Mesothelial cell of epicardium (in vitro differentiated cells): ENCODE data around the gene SIK3. TPM values are rescaled to one million over a fixed set of nuclear protein-coding genes. Genes with fewer than 3 reads are reported as not detected.

Source experiments
- DNase-seq, 2 experiments: peaks; one replicate each; pipeline ENCODE4 v3.0.0; 2021; ENCODE audit warnings: low spot score in 2 of 2; ENCODE audit not compliant: unreplicated experiment in 2 of 2
- H3K27ac Mint-ChIP-seq: 2 replicates; pipeline ENCODE4 v1.8.0; 2021; ENCODE audit warnings: mixed read lengths
- H3K27me3 Mint-ChIP-seq: 2 replicates; pipeline ENCODE4 v1.8.0; 2021; ENCODE audit warnings: low read depth, mixed read lengths
- H3K36me3 Mint-ChIP-seq: 2 replicates; pipeline ENCODE4 v1.8.0; 2021; ENCODE audit warnings: mixed read lengths
- H3K4me1 Mint-ChIP-seq: 2 replicates; pipeline ENCODE4 v1.8.0; 2021; ENCODE audit warnings: mixed read lengths
- H3K4me3 Mint-ChIP-seq: 2 replicates; pipeline ENCODE4 v1.8.0; 2021; ENCODE audit warnings: mild to moderate bottlenecking, moderate library complexity, mixed read lengths
- H3K9me3 Mint-ChIP-seq: 2 replicates; pipeline ENCODE4 v1.8.0; 2021; ENCODE audit warnings: mixed read lengths
- CTCF ChIP-seq: fragments of 200-600 bp; sonication (generic); IDR thresholded peaks from one replicate; pipeline ENCODE4 v1.5.0; 2021; ENCODE audit warnings: antibody characterized with exemption; ENCODE audit not compliant: unreplicated experiment
- total RNA-seq: library from RNA; stranded (reverse); gene quantifications from 3 replicates; pipeline ENCODE4 v1.2.1, GENCODE V29; 2021

SIK3 gene
- total RNA-seq, 1 donor from 2014 or later: 35.6 TPM

GRCh38 chr11:117083011-117083935 is 15.0 kb downstream of the SIK3 start:
- DNase-seq: no peak
- Mint-ChIP-seq H3K9me3 (no peaks in the 10 kb centered on the region), H3K4me3 (no peak overlapping the region), H3K27ac (no peak overlapping the region), H3K36me3 (peaks cover 2% of the 10 kb centered on the region), H3K4me1 (peaks cover 21% of the 10 kb centered on the region), H3K27me3 (no peaks in the 10 kb centered on the region)
- TF ChIP-seq CTCF: no peak

- Mint-ChIP-seq H3K27me3 (no peaks in the 10 kb centered on the region), H3K4me1 (peaks cover 23% of the 10 kb centered on the region), H3K9me3 (no peaks in the 10 kb centered on the region), H3K27ac (no peak overlapping the region), H3K36me3 (peaks cover 2% of the 10 kb centered on the region), H3K4me3 (no peak overlapping the region)
- TF ChIP-seq CTCF: peak; percentile 38
- DNase-seq: no peak
Measured at GRCh38 chr11:117081908-117082307, 16.3 kb downstream of the SIK3 start.

GRCh38 chr11:117080370-117080769 is 17.9 kb downstream of the SIK3 start:
- Mint-ChIP-seq H3K27me3 (no peaks in the 10 kb centered on the region), H3K36me3 (peaks cover 2% of the 10 kb centered on the region), H3K9me3 (no peaks in the 10 kb centered on the region), H3K4me3 (no peak overlapping the region), H3K4me1 (peaks cover 22% of the 10 kb centered on the region), H3K27ac (no peak overlapping the region)
- no peak for DNase-seq
- TF ChIP-seq CTCF: no peak

- no peak for TF ChIP-seq CTCF
- H3K36me3 Mint-ChIP-seq: peaks cover 2% of the 10 kb centered on the region
- H3K27ac Mint-ChIP-seq: peak overlapping the region; percentile 34
- no peaks in the 10 kb centered on the region for H3K27me3 Mint-ChIP-seq
- no peak overlapping the region for H3K4me3 Mint-ChIP-seq
- no peaks in the 10 kb centered on the region for H3K9me3 Mint-ChIP-seq
- peaks cover 13% of the 10 kb centered on the region for H3K4me1 Mint-ChIP-seq
- DNase-seq: no peak
Measured at GRCh38 chr11:117076941-117077691, 21.1 kb downstream of the SIK3 start.

GRCh38 chr11:117075186-117075585 is 23.0 kb downstream of the SIK3 start:
- Mint-ChIP-seq H3K27me3 (no peaks in the 10 kb centered on the region), H3K9me3 (no peaks in the 10 kb centered on the region), H3K4me1 (peaks cover 19% of the 10 kb centered on the region), H3K27ac (no peak overlapping the region), H3K4me3 (no peak overlapping the region), H3K36me3 (peaks cover 2% of the 10 kb centered on the region)
- no peak for DNase-seq
- TF ChIP-seq CTCF: no peak
